Stimulated activated naive CD8-positive, alpha-beta T cell treated with anti-CD3 and anti-CD28 coated beads, Interleukin-15, Interleukin-2, amounts not matched to agents 100 U/mL and 50 U/mL, for 24 hours (primary cell): ENCODE results near the gene RNPEP.
"Not testable (repeated sequence)": the region's sequence is repeated elsewhere in the genome, so short reads cannot be mapped to it uniquely, and the experiment has no call there.

Source experiments
- ATAC-seq: fragments of 150-1000 bp; cut with Tn5 transposase; one replicate; pipeline ENCODE4 v1.10.0; 2021
- DNase-seq: peaks from one replicate; pipeline ENCODE4 v3.0.0; 2021

The RNPEP gene

GRCh38 chr1:202036595-202037387 lies 54.3 kb downstream of the RNPEP start:
- DNase-seq (no peak), ATAC-seq (no peak)

DNA sequence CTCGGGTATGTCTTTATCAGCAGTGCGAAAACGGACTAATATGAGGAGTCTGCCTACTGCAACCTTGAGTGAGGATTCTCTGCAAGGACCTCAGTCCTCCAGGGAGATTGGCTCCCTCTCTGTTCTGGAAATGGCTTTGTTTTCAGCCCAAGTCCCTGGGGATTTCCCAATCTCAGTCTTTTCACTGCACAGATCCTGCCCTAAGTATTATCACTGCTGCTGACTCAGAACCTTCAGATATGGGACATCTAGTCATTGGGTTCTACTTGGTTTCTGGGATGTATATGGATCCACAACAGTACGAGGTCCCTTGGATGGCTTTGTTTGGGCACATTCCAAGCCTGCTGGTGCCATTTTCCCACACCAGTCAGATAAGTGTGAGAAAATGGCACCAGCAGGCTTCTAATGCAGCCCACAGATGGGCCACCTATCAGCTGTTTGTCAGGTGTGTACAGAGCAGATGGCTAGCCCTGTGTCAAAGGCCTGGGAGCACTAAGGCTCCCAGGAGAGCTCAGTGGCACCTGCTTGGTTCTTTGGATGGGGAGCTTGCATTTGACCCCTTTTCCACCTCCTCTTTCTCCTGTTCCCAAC lies 55.4 kb downstream of the RNPEP start:
- DNase-seq = no peak

GRCh38 chr1:202038688-202039346 lies 56.4 kb downstream of the RNPEP start:
- ATAC-seq (no peak), DNase-seq (no peak)

More for the DNA sequence above, 55.4 kb downstream of the RNPEP start:
- ATAC-seq = no peak

- no peak for ATAC-seq
- no peak for DNase-seq
Observed at GRCh38 chr1:202045705-202046104, 63.3 kb downstream of the RNPEP start.

- DNase-seq = no peak
- ATAC-seq = no peak
Observed at GRCh38 chr1:202046227-202046626, 63.8 kb downstream of the RNPEP start.

DNA sequence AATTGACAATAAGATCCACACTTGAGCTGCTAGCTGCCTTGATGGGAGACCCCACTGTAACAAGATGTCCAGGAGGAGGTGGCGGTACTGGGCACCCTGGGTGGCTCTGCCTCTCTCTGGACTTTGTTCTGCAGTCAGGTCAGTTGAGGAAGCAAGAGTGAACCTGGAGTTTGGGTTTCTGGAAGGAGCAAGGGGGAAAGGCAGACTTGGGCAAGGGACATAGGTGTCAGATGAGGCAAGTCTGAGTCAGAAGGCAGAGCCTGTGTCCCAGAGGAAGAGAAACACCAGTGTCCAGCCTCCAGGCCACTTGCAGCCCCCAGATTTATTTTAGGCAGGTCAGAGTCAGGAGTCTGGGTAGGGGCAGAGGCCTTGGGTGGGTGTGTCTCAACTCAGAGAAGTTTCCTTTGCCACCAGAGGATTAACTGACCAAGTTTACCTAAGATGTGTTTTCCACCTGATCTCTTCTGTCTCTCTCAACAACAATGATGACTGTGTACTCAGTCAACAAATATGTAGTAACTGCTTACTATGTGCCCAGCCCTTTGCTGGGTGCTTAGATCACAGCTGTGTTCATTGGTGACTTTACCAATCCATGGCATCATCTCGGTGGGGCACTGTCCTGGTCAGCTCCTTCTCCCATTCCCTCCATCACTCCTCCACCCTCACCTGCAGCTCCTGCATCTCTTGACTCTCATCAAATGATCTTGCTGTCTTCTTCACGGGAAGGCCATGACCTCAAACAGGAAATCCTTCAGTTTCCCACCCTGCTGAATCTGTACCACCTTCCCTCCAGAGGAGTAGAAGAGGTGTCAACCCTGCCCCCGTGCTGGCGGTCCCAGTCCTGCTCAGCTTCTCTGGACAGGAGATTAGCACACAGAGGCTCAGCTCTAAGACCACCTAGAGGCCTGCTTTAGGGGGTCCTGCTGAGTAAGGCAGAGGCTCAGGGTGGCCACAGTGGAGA lies 64.6 kb downstream of the RNPEP start:
- ATAC-seq = peak; percentile 32
- no peak for DNase-seq

DNA sequence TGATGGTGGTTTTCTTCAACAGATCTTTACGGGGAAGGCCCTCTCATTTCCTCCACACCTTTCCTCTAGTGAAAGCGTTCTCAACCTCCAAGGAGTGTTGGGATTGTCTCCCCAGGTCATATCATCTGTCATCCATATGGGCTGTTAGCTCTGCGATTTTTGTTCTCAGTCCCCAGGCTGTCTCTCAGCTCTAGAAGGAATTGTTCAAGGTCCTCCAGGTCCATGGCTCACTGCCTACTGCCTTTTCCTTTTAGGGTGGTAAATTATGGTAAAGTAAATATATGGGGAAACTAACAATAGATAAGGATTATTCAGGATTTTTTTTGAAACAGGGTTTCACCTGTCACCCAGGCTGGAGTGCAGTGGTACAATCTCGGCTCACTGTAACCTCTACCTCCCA lies 65.5 kb downstream of the RNPEP start:
- no peak for DNase-seq
- no peak for ATAC-seq

DNA sequence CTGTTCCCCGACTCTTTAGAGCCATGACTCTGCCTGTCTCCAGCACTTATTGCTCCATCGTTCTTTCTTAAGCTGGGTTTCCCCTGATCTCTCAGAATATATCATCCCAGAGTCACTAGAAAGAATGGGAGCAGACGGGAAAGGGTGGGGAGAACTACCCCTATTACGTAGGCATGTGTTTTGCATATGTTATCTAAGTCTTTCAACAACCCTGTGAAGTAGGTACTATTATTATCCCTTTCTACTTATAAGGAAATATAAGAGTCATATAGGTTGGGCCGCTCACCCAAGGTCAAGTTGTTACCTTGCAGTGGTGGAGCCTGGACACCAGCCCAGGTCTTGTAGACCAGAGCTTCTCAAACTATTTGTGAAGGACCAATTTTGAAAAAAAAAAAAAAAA lies 66.7 kb downstream of the RNPEP start:
- ATAC-seq = no peak
- DNase-seq = no peak

GRCh38 chr1:202054094-202054493 lies 71.6 kb downstream of the RNPEP start:
- DNase-seq = no peak
- ATAC-seq = no peak

- ATAC-seq, DNase-seq: not testable (repeated sequence)
Observed at GRCh38 chr1:202054673-202055072, 72.2 kb downstream of the RNPEP start.
